Esophagus (tissue), 2 donors: ENCODE results near the gene DDX31. TPM values are rescaled to one million over a fixed set of nuclear protein-coding genes. Genes with fewer than 3 reads are reported as not detected.

Source experiments
- H3K27ac ChIP-seq, 2 donors: one replicate each; pipeline ENCODE4 v1.5.1; 2013; ENCODE audit warnings: low read depth in 2 of 2, mild to moderate bottlenecking in 2 of 2, inconsistent platforms in 1 of 2, low read length in 1 of 2, moderate library complexity in 1 of 2
- H3K27me3 ChIP-seq, 2 donors: one replicate each; pipeline ENCODE4 v1.6.1; 2013; ENCODE audit warnings: low read length in 2 of 2, control low read depth in 1 of 2, mild to moderate bottlenecking in 1 of 2; ENCODE audit not compliant: insufficient read depth in 2 of 2, control insufficient read depth in 1 of 2
- H3K36me3 ChIP-seq, 2 donors: one replicate each; pipeline ENCODE4 v1.6.1; 2013; ENCODE audit warnings: low read length in 1 of 2; ENCODE audit not compliant: control insufficient read depth in 2 of 2, insufficient read depth in 2 of 2
- H3K4me1 ChIP-seq, 2 donors: one replicate each; pipeline ENCODE4 v1.6.1; 2013; ENCODE audit warnings: low read length in 1 of 2; ENCODE audit not compliant: control insufficient read depth in 2 of 2, insufficient read depth in 2 of 2
- H3K4me3 ChIP-seq, 2 donors: one replicate each; pipeline ENCODE4 v1.5.1; 2013; ENCODE audit warnings: low read length in 2 of 2, mild to moderate bottlenecking in 2 of 2, low read depth in 1 of 2, moderate library complexity in 1 of 2
- H3K9me3 ChIP-seq, 2 donors: one replicate each; pipeline ENCODE4 v1.6.1; 2013; ENCODE audit warnings: mild to moderate bottlenecking in 2 of 2, low read depth in 1 of 2, low read length in 1 of 2, moderate library complexity in 1 of 2; ENCODE audit not compliant: control insufficient read depth in 2 of 2, insufficient read depth in 1 of 2
- WGBS, 2 donors: extraction: QIAGEN DNeasy Blood & Tissue Kit; methylation state at CpG; one replicate each; pipeline ENCODE4 v1.1.7; 2013; 5-methylcytosine and 5-hydroxymethylcytosine counted together
- polyA plus RNA-seq, 2 donors: library from polyadenylated mRNA; stranded (reverse); fragments of 200-250 nt; gene quantifications; one replicate each; pipeline ENCODE4 v1.2.3, GENCODE V29; 2013
- donor health status: healthy with polysubstance abuse.
- donor health status: Bipolar disorder and iron deficiency.

DDX31 gene
- polyA plus RNA-seq, 2 donors, result 6.6 to 8.0 TPM

- H3K4me3 ChIP-seq, result no peak overlapping the region
- H3K36me3 ChIP-seq, result peaks cover 13 to 16% of the 10 kb centered on the region in 2 donors
- no peak overlapping the region for H3K27ac ChIP-seq
- H3K4me1 ChIP-seq, result no peaks in the 10 kb centered on the region
- no peaks in the 10 kb centered on the region for H3K27me3 ChIP-seq
- H3K9me3 ChIP-seq, result no peaks in the 10 kb centered on the region
- WGBS, 2 donors, result 49 to 57% methylated on average over 3 of the region's 3 CpGs
These were observed 10.3 kb upstream of the DDX31 start for GRCh38 chr9:132679946-132680625.

- H3K4me3 ChIP-seq, result no peak overlapping the region
- WGBS, 2 donors, result 95 to 97% methylated on average over 8 of the region's 8 CpGs
- no peaks in the 10 kb centered on the region for H3K9me3 ChIP-seq
- no peaks in the 10 kb centered on the region for H3K27me3 ChIP-seq
- H3K4me1 ChIP-seq, result no peaks in the 10 kb centered on the region
- H3K27ac ChIP-seq, result no peak overlapping the region
- peaks cover 9 to 13% of the 10 kb centered on the region in 2 donors for H3K36me3 ChIP-seq
These were observed 8.2 kb upstream of the DDX31 start for GRCh38 chr9:132677976-132678375.

GRCh38 chr9:132674485-132674884 is 4.7 kb upstream of the DDX31 start:
- Histone ChIP-seq H3K4me1 (no peaks in the 10 kb centered on the region), H3K4me3 (no peak overlapping the region), H3K9me3 (no peaks in the 10 kb centered on the region), H3K27me3 (no peaks in the 10 kb centered on the region), H3K27ac (no peak overlapping the region), H3K36me3 (peaks cover 7 to 12% of the 10 kb centered on the region in 2 donors)
- 86 to 88% methylated on average over 4 of the region's 4 CpGs for WGBS, 2 donors

DNA sequence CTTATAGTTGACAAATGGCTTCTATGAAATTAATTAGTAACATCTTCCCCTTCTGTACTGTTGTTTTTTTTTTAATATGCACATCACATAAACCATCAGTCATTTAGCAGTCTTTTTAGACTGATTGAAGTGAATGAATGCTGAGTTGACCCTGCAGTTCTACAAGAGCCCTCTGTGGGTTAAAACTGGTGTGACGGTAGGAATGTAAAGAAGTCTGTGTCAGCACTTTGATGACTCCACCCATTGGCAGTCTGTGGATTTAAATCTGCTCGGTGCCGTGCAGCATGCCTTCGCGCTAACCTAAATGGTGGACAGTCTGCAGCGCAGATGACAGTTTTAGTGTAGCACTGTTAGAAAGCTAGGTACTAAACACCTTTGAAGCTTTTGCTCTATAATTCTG is 3.6 kb upstream of the DDX31 start:
- Histone ChIP-seq H3K9me3 (no peaks in the 10 kb centered on the region), H3K4me3 (no peak overlapping the region), H3K36me3 (peaks cover 5% of the 10 kb centered on the region in 2 donors), H3K27me3 (no peaks in the 10 kb centered on the region), H3K27ac (no peak overlapping the region), H3K4me1 (no peaks in the 10 kb centered on the region)
- 23 to 30% methylated on average over 6 of the region's 6 CpGs for WGBS, 2 donors

DNA sequence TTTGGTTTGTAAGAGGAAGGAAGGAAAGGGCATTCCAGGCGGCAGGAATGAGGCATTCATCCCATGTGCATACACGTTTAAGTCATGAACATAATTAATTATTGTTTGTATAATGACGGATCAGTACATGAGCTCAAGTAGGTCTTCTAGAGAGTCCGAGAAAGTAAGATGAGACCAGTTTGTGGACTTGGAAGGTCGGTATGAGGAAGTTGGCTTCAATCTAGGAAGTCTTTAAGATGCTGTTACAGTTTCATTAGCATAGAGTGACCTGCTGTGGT is 2.6 kb upstream of the DDX31 start:
- no peaks in the 10 kb centered on the region for H3K27me3 ChIP-seq
- H3K27ac ChIP-seq, result no peak overlapping the region
- no peaks in the 10 kb centered on the region for H3K36me3 ChIP-seq
- no peaks in the 10 kb centered on the region for H3K9me3 ChIP-seq
- WGBS, 2 donors, result 14 to 19% methylated on average over 5 of the region's 5 CpGs
- H3K4me3 ChIP-seq, result no peak overlapping the region
- H3K4me1 ChIP-seq, result no peaks in the 10 kb centered on the region

DNA sequence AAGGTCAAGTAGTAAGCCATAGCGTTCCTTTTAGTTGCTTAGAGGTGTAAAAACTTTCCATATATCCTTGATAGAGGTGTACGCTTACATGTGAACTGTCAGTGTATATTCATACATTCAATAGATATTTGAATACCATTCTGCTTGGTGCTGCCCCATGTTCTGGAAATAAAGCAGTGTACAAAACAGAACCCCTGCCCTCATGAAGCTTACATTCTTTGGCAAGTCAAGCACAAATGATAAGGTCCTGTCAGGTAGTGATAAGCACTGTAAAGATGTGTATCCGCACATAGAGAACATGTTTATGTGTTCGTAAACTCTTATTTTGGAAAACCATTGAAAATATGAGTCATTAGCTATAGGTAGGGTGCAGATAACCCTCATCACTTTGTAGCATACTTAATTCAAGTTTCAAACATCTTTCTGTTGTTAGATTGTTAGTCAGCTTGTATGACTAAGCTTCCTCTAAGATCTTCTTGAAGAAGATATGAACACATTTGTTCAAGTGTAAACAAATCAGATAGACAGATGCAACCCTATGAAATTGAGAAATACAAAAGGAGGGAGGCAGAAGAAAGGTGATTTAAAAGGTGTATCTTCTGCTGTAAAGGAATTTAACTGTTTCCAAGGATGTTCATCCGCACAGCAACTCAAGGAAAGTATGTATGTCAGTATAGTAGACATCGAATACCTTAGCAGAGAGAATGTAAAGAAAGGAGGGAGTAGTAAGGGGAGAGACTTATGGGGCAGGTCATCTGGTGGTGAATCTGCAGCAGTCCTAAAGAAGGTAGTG is 2.0 kb upstream of the DDX31 start:
- no peaks in the 10 kb centered on the region for H3K36me3 ChIP-seq
- no peaks in the 10 kb centered on the region for H3K9me3 ChIP-seq
- H3K4me3 ChIP-seq, result peak overlapping the region in 1 of 2 donors; percentile 78
- H3K27ac ChIP-seq, result no peak overlapping the region
- no peaks in the 10 kb centered on the region for H3K4me1 ChIP-seq
- WGBS, 2 donors, result 79 to 83% methylated on average over 6 of the region's 6 CpGs
- no peaks in the 10 kb centered on the region for H3K27me3 ChIP-seq

DNA sequence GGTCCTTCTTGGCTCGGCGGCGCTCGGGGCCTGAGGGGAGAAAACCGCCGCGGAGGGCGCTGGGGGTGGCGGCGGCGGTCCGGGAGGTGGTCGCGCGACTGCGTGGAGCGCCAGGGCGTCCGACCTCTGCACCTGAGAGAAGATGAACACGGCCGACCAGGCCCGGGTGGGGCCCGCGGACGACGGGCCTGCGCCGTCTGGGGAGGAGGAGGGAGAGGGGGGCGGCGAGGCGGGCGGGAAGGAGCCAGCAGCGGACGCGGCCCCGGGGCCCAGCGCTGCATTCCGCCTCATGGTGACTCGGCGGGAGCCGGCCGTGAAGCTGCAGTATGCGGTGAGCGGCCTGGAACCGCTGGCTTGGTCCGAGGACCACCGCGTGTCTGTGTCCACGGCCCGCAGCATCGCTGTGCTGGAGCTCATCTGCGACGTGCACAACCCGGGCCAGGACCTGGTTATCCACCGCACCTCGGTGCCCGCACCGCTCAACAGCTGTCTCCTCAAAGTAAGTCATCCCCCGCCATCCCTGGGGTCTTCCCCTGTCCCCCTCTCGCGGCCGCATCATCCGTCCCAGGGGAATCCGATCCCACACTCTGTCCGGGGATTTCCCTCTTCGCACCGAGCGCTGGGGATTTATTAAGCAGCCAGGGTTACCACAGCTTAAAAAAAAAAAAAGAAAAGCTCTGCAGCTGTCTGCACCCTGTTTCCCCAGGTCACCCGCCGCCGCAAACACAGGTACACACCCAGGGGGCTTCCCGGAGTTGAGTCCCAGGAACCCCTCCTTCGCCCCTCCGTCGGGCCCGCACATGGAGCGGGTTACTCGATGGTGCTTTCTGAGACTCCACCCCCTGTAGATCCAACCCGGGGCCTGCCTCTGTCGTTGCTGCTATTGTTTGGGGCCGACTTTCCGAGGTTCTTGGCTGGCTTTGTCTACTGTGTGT is 941 bp upstream of the DDX31 start, which contains the start of gene GTF3C4:
Gene GTF3C4 (plus strand): TSS at position 8 of the 935 bp plus-strand sequence. CDS start 135 bp downstream, at position 143.
- Histone ChIP-seq H3K27ac (peak within 1 kb of the TSS; percentile 96 to 98), H3K27me3 (no peaks in the 10 kb centered on the region), H3K9me3 (no peaks in the 10 kb centered on the region), H3K36me3 (no peaks in the 10 kb centered on the region), H3K4me1 (no peaks in the 10 kb centered on the region), H3K4me3 (peak within 1 kb of the TSS; percentile 78 to 97)
- WGBS, 2 donors, result 1% methylated on average over 58 to 82 of the region's 82 CpGs

GRCh38 chr9:132669319-132669697 is 475 bp downstream of the DDX31 start:
- WGBS, 2 donors, result 0% methylated on average over 13 of the region's 13 CpGs
- Histone ChIP-seq H3K27ac (peak overlapping the region; percentile 96 to 98), H3K27me3 (no peaks in the 10 kb centered on the region), H3K4me3 (peak overlapping the region; percentile 78 to 97), H3K4me1 (no peaks in the 10 kb centered on the region), H3K36me3 (peaks cover 0 to 3% of the 10 kb centered on the region in 2 donors), H3K9me3 (no peaks in the 10 kb centered on the region)

DNA sequence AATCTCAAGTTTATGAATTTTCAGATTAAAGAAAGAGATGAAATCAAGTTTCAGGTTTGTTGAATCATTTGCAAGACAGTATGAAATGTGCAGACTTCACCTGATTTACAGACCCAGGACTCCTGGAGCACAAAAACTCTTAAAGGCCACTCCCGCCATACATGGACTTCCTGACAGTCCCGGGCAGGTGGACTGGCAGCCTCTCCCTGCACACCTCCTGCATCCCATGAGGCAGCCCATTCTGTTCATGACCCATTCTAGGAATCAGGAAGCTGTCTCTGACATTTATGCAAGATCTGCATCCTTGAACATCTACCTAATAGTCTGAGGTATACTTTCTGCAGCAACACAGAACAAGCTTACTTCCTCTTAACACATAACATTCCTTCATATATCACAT is 5.9 kb downstream of the DDX31 start:
- Histone ChIP-seq H3K4me3 (no peak overlapping the region), H3K9me3 (no peaks in the 10 kb centered on the region), H3K4me1 (no peaks in the 10 kb centered on the region), H3K27ac (no peak overlapping the region), H3K27me3 (no peaks in the 10 kb centered on the region), H3K36me3 (peaks cover 15 to 17% of the 10 kb centered on the region in 2 donors)
- WGBS, 2 donors, result 89 to 92% methylated on average over 2 of the region's 2 CpGs
